IMR-90 (cell line): ENCODE data around the gene SCYL2. TPM values are rescaled to one million over a fixed set of nuclear protein-coding genes. Genes with fewer than 3 reads are reported as not detected.

Experiments
- ATAC-seq: fragments of 200-7000 bp; cut with Tn5 transposase; 2 replicates; pipeline ENCODE4 v1.9.1; 2020; ENCODE audit warnings: low read depth, mild to moderate bottlenecking, moderate library complexity
- BruUV-seq: library from RNA; stranded (reverse); fragments of 400-500 nt; replicated peaks from 2 replicates; lab custom pipeline; 2021; lab: Mats Ljungman, UMichigan
- CTCF ChIA-PET: fragments of 300-600 bp; formaldehyde crosslinking; extraction: SDS; loops from one replicate; lab custom pipeline; 2021; ENCODE audit warnings: antibody characterized with exemption; lab: Yijun Ruan, JAX
- POLR2A ChIA-PET: fragments of 300-600 bp; sonication (Branson Sonifier 250); formaldehyde crosslinking; loops from one replicate; lab custom pipeline; 2022; ENCODE audit warnings: antibody characterized with exemption; ENCODE audit not compliant: unreplicated experiment; lab: Charles Lee
- DNase-seq: peaks from one replicate; pipeline ENCODE4 v3.0.0; 2013
- H2AFZ ChIP-seq: replicated peaks from 2 replicates; pipeline ENCODE3; 2013; ENCODE audit warnings: low read length, mild to moderate bottlenecking; ENCODE audit not compliant: poor library complexity
- H2AK5ac ChIP-seq: 2 replicates; pipeline ENCODE4 v1.6.1; 2013; ENCODE audit warnings: low read depth, low read length, inconsistent platforms
- H2AK9ac ChIP-seq: replicated peaks from 2 replicates; pipeline ENCODE3; 2013; ENCODE audit warnings: mild to moderate bottlenecking, low read depth, low read length, moderate library complexity; ENCODE audit not compliant: poor library complexity
- H2BK120ac ChIP-seq: 2 replicates; pipeline ENCODE4 v1.6.1; 2013; ENCODE audit warnings: low read depth, low read length, inconsistent platforms
- H2BK15ac ChIP-seq: 3 replicates; pipeline ENCODE4 v1.6.1; 2013; ENCODE audit warnings: low read depth, low read length, inconsistent platforms
- H2BK20ac ChIP-seq: 2 replicates; pipeline ENCODE4 v1.6.1; 2013; ENCODE audit warnings: low read depth, mild to moderate bottlenecking, inconsistent platforms, low read length, moderate library complexity
- H2BK5ac ChIP-seq: 2 replicates; pipeline ENCODE4 v1.6.1; 2013; ENCODE audit warnings: mild to moderate bottlenecking, low read depth, low read length, inconsistent platforms; ENCODE audit not compliant: poor library complexity, severe bottlenecking
- H3K14ac ChIP-seq: replicated peaks from 2 replicates; pipeline ENCODE4 v1.6.1; 2013; ENCODE audit warnings: low read depth, low read length, inconsistent platforms
- H3K18ac ChIP-seq: 2 replicates; pipeline ENCODE4 v1.6.1; 2013; ENCODE audit warnings: low read depth, low read length, control low read depth
- H3K23ac ChIP-seq: 2 replicates; pipeline ENCODE4 v1.6.1; 2013; ENCODE audit warnings: low read depth, low read length, inconsistent platforms
- H3K27ac ChIP-seq: 2 replicates; pipeline ENCODE4 v1.5.1; 2013; ENCODE audit warnings: mild to moderate bottlenecking, control low read depth, low read length; ENCODE audit not compliant: insufficient read depth
- H3K27me3 ChIP-seq: 2 replicates; pipeline ENCODE4 v1.6.1; 2013; ENCODE audit warnings: low read length; ENCODE audit not compliant: control insufficient read depth, insufficient read depth
- H3K36me3 ChIP-seq: 2 replicates; pipeline ENCODE4 v1.6.1; 2013; ENCODE audit warnings: low read length, mixed read lengths; ENCODE audit not compliant: control insufficient read depth, insufficient read depth
- H3K4ac ChIP-seq: 2 replicates; pipeline ENCODE4 v1.6.1; 2013; ENCODE audit warnings: low read depth, low read length, inconsistent platforms
- H3K4me1 ChIP-seq: 2 replicates; pipeline ENCODE4 v1.6.1; 2013; ENCODE audit warnings: low read length, mixed read lengths; ENCODE audit not compliant: control insufficient read depth, insufficient read depth
- H3K4me2 ChIP-seq: 2 replicates; pipeline ENCODE4 v1.6.1; 2013; ENCODE audit warnings: low read depth, mild to moderate bottlenecking, control low read depth, low read length, moderate library complexity
- H3K4me3 ChIP-seq: 2 replicates; pipeline ENCODE4 v1.5.1; 2013; ENCODE audit warnings: low read depth, mild to moderate bottlenecking, control low read depth, low read length, moderate library complexity; ENCODE audit not compliant: insufficient read depth
- H3K56ac ChIP-seq: 2 replicates; pipeline ENCODE4 v1.6.1; 2013; ENCODE audit warnings: low read length, inconsistent platforms; ENCODE audit not compliant: insufficient read depth; ENCODE audit errors: extremely low read depth
- H3K79me1 ChIP-seq, 2 experiments: 2 replicates each; pipeline ENCODE4 v1.6.1; 2013; ENCODE audit warnings: low read length in 2 of 2, inconsistent platforms in 1 of 2, low read depth in 1 of 2
- H3K9ac ChIP-seq: 2 replicates; pipeline ENCODE4 v1.6.1; 2013; ENCODE audit warnings: low read depth, low read length, control low read depth
- H3K9me1 ChIP-seq: 2 replicates; pipeline ENCODE4 v1.6.1; 2013; ENCODE audit warnings: low read length, inconsistent platforms; ENCODE audit not compliant: insufficient read depth
- H3K9me3 ChIP-seq: 2 replicates; pipeline ENCODE4 v1.6.1; 2013; ENCODE audit warnings: low read length; ENCODE audit not compliant: control insufficient read depth, insufficient read depth
- H4K20me1 ChIP-seq: 2 replicates; pipeline ENCODE4 v1.6.1; 2013; ENCODE audit warnings: low read length, inconsistent platforms; ENCODE audit not compliant: insufficient read depth
- H4K5ac ChIP-seq: 2 replicates; pipeline ENCODE4 v1.6.1; 2013; ENCODE audit warnings: mild to moderate bottlenecking, low read depth, low read length, control low read depth
- H4K8ac ChIP-seq, 2 experiments: 2 replicates each; pipeline ENCODE4 v1.6.1; 2013; ENCODE audit warnings: low read depth in 2 of 2, low read length in 2 of 2, control low read depth in 1 of 2, inconsistent platforms in 1 of 2
- H4K91ac ChIP-seq: 2 replicates; pipeline ENCODE4 v1.6.1; 2013; ENCODE audit warnings: low read depth, low read length, inconsistent platforms; ENCODE audit not compliant: insufficient read depth
- BHLHE40 ChIP-seq: fragments of 150-350 bp; IDR thresholded peaks from 2 replicates; pipeline ENCODE4 v1.6.1; 2016; ENCODE audit warnings: mild to moderate bottlenecking, low read depth, low read length
- CEBPB ChIP-seq: IDR thresholded peaks from 2 replicates; pipeline ENCODE4 v1.6.1; 2012; ENCODE audit warnings: low read depth, low read length, improper control_type of control experiment
- CHD1 ChIP-seq: IDR thresholded peaks from 2 replicates; pipeline ENCODE4 v1.6.1; 2012; ENCODE audit warnings: low read depth, low read length, improper control_type of control experiment
- FOS ChIP-seq: fragments of 150-350 bp; IDR thresholded peaks from 2 replicates; pipeline ENCODE4 v1.6.1; 2016; ENCODE audit warnings: low read depth, low read length
- MAZ ChIP-seq: IDR thresholded peaks from 2 replicates; pipeline ENCODE4 v1.6.1; 2012; ENCODE audit warnings: low read depth, mild to moderate bottlenecking, low read length, improper control_type of control experiment, moderate library complexity, borderline replicate concordance
- MXI1 ChIP-seq: IDR thresholded peaks from 2 replicates; pipeline ENCODE4 v1.6.1; 2012; ENCODE audit warnings: low read depth, mild to moderate bottlenecking, low read length, moderate library complexity, borderline replicate concordance
- NFE2L2 ChIP-seq: fragments of 150-350 bp; IDR thresholded peaks from 2 replicates; pipeline ENCODE4 v1.6.1; 2016; ENCODE audit warnings: low read depth, mild to moderate bottlenecking, low read length
- RFX5 ChIP-seq: IDR thresholded peaks from 2 replicates; pipeline ENCODE4 v1.8.0; 2012; ENCODE audit warnings: low read depth, mild to moderate bottlenecking, low read length, moderate library complexity
- USF2 ChIP-seq: fragments of 150-350 bp; IDR thresholded peaks from 2 replicates; pipeline ENCODE4 v1.6.1; 2017; ENCODE audit warnings: mild to moderate bottlenecking, antibody characterized with exemption, low read length, low read depth
- WGBS, 2 experiments: methylation state at CpG; one replicate each; pipeline versions ENCODE4 v1.1.5 to v1.1.7; 2013; ENCODE audit warnings: missing lambda C conversion rate in 2 of 2; ENCODE audit not compliant: insufficient read length in 1 of 2; ENCODE audit errors: extremely low coverage in 2 of 2; 5-methylcytosine and 5-hydroxymethylcytosine counted together
- dilution Hi-C: fragments of 300-500 bp; cut with HindIII; formaldehyde crosslinking; loops from one replicate; pipeline ENCODE4 v1.14.3; 2018; ENCODE audit warnings: low sequenced_read_pairs; ENCODE audit not compliant: unreplicated experiment
- in situ Hi-C: fragments of 300-500 bp; cut with MboI; formaldehyde crosslinking; loops from 3 replicates; pipeline ENCODE4 v1.14.3; 2019; ENCODE audit warnings: low sequenced_read_pairs, inconsistent platforms, mixed read lengths
- intact Hi-C: fragments of 100-400 bp; cut with micrococcal nuclease; formaldehyde crosslinking; loops from 2 replicates; pipeline ENCODE4 v1.10.0; 2022
- polyA plus RNA-seq, 3 experiments: library from polyadenylated mRNA; depleted of rRNA; stranded (reverse); fragments of >200 nt; gene quantifications; 2 replicates each; pipeline ENCODE4 v1.2.3, GENCODE V29; 2012; ENCODE audit warnings: low replicate concordance in 1 of 3
- total RNA-seq: library from RNA; depleted of rRNA; stranded (reverse); fragments of >200 nt; gene quantifications from 2 replicates; pipeline ENCODE4 v1.2.3, GENCODE V29; 2012

Gene SCYL2
- total and polyA plus RNA-seq, 2 of the 4 experiments (the other 2 are of a cell fraction): 15.3 to 52.0 TPM

- H3K36me3 ChIP-seq: no peaks in the 10 kb centered on the region
- no CpG with 5 or more reads among the region's 1 CpG for WGBS, 2 experiments
- in situ Hi-C loops: no loop called here
Measured at GRCh38 chr12:100258127-100258526, 8.8 kb upstream of the SCYL2 start.

More at GRCh38 chr12:100258127-100258526, 8.8 kb upstream of the SCYL2 start:
- H3K9me1 ChIP-seq: no peaks in the 10 kb centered on the region
- no TSS peak for BruUV-seq
- no peak overlapping the region for H3K14ac ChIP-seq
- H4K8ac ChIP-seq: no peak overlapping the region
- H3K4me1 ChIP-seq: no peaks in the 10 kb centered on the region
- no peak overlapping the region for H4K5ac ChIP-seq
- TF ChIP-seq CEBPB: no peak
- TF ChIP-seq MAZ: no peak
- TF ChIP-seq CHD1: no peak
- no peak for TF ChIP-seq FOS
- no peak for TF ChIP-seq USF2
- no peak for TF ChIP-seq MXI1
- TF ChIP-seq NFE2L2: no peak
- no peak for TF ChIP-seq RFX5
- TF ChIP-seq BHLHE40: no peak
- intact Hi-C loops (no loop called here), dilution Hi-C loops (no loop called here)
- H3K27ac ChIP-seq: no peak overlapping the region
- H3K9ac ChIP-seq: no peak overlapping the region
- no peak overlapping the region for H2BK15ac ChIP-seq
- ChIA-PET POLR2A (no interaction called here), CTCF (no interaction called here)
- H3K18ac ChIP-seq: no peak overlapping the region
- H3K79me1 ChIP-seq: no peaks in the 10 kb centered on the region
- no peak overlapping the region for H2AK5ac ChIP-seq
- H2AFZ ChIP-seq: no peak overlapping the region
- DNase-seq (no peak), ATAC-seq (no peak)
- H4K20me1 ChIP-seq: no peaks in the 10 kb centered on the region
- H2BK120ac ChIP-seq: no peak overlapping the region
- no peak overlapping the region for H2BK5ac ChIP-seq
- H3K4me3 ChIP-seq: no peak overlapping the region
- H3K23ac ChIP-seq: no peak overlapping the region
- H3K4ac ChIP-seq: no peak overlapping the region
- H3K4me2 ChIP-seq: no peak overlapping the region
- no peak overlapping the region for H4K91ac ChIP-seq
- H3K9me3 ChIP-seq: no peaks in the 10 kb centered on the region
- H2AK9ac ChIP-seq: no peak overlapping the region
- no peak overlapping the region for H3K56ac ChIP-seq
- H3K27me3 ChIP-seq: no peaks in the 10 kb centered on the region
- no peak overlapping the region for H2BK20ac ChIP-seq
